HG03342 (cell line): ENCODE results near the gene GLIS1.

Experiments used
- ATAC-seq: cut with Tn5 transposase; IDR thresholded peaks from one replicate; pipeline ENCODE4 v1.9.1; 2021; ENCODE audit warnings: mild to moderate bottlenecking, moderate library complexity; ENCODE audit not compliant: unreplicated experiment

GLIS1 gene

GRCh38 chr1:53620061-53620855 lies 118.7 kb downstream of the GLIS1 start:
- no peak for ATAC-seq

GRCh38 chr1:53619367-53620060 lies 119.5 kb downstream of the GLIS1 start:
- ATAC-seq, result no peak

- no peak for ATAC-seq
Measured at GRCh38 chr1:53618500-53619366, 120.2 kb downstream of the GLIS1 start.

DNA sequence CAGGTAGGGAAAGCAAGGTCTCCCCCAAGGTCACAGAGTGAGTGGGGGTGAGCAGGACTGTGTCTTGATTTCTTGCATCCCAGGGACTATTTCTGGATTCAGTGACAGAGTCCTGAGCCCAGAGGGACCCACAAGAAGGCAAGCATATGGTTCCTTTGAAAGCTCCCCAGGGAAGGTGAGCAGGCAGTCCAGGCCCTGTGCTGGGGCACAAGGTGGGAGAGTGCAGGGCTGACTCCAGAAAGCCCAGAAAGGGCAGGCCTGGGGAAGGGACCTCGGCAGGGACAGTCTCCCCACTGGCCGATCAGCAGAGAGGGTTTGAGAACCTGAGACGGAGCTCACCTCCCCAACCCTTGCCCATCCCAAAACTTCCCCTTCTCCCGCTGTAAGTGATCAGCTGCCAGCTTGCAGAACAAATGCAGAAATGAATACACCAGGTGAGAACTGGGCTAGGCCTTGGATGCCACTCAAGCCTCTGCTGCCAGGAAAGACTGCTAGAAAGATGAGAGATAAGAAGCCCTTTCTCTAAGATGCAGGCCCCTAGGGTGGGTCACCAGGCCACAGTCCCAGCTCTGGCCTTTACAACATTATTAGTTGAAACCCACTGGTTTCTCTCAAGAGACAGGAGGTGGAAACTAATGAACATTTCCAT lies 121.0 kb downstream of the GLIS1 start:
- ATAC-seq, result no peak

DNA sequence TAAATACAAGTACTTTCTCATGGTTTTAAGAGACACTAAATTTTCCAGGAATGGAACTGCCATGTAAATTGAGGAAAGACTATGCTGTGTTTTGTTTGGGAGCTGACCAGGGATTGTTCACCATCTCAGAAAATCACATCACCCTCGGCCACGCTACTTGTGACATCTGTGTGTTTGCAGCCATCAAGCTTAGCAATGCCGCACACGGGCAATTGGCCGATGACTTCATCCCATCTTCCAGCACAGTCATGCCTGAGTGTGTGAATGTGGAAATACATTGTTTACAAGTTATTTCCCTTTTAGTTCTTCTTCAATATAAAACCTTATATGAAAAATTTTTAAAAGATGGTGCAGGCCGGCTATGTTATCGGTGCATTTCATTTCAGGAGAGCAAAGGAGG lies 121.6 kb downstream of the GLIS1 start:
- ATAC-seq, result no peak

GRCh38 chr1:53616927-53617326 lies 122.0 kb downstream of the GLIS1 start:
- ATAC-seq, result no peak

GRCh38 chr1:53616511-53616910 lies 122.5 kb downstream of the GLIS1 start:
- ATAC-seq, result no peak

GRCh38 chr1:53615101-53615500 lies 123.9 kb downstream of the GLIS1 start:
- no peak for ATAC-seq

GRCh38 chr1:53614231-53615021 lies 124.5 kb downstream of the GLIS1 start:
- ATAC-seq, result no peak

DNA sequence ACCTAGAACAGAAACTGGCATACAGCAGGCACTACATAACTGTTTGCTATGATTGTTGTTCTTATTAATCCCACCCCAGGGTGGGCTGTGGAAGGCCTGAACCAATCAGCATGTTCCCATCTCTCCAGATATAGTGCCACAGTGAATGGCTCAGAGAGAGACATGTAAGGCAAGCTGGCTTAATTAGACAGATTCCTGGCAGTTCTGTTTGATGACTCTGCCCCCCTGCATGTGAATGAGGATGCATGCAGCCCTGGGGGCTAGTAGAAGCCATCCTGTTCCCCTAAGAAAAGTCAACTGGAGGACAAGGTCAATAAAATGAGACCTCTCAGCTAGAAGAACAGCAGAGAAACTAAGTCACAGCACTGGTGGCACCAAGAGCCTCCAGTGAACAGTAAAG lies 130.3 kb downstream of the GLIS1 start:
- ATAC-seq, result no peak

GRCh38 chr1:53608071-53608470 lies 130.9 kb downstream of the GLIS1 start:
- ATAC-seq, result no peak

GRCh38 chr1:53606651-53607051 lies 132.3 kb downstream of the GLIS1 start:
- ATAC-seq, result no peak

DNA sequence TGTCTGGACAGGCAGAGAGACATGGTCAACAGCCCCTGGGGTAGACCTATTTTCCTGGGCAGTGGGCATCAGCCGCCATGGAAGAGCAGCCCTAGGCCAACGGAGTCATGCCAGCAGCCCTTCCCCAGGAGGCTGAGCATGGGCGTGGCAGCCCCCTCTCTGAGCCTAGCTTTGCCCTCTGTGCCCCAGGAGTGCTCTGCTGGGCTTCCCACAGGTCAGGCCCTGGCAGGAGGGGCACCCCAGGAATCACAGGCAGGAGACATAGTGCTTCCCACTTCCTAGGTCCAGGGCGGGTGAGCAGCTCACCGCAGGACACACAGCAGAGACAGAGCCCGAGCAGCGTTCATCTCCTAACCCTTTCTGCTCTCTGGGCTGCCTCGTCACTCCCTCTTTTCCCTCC lies 132.8 kb downstream of the GLIS1 start:
- no peak for ATAC-seq

GRCh38 chr1:53605181-53605580 lies 133.8 kb downstream of the GLIS1 start:
- ATAC-seq, result no peak

DNA sequence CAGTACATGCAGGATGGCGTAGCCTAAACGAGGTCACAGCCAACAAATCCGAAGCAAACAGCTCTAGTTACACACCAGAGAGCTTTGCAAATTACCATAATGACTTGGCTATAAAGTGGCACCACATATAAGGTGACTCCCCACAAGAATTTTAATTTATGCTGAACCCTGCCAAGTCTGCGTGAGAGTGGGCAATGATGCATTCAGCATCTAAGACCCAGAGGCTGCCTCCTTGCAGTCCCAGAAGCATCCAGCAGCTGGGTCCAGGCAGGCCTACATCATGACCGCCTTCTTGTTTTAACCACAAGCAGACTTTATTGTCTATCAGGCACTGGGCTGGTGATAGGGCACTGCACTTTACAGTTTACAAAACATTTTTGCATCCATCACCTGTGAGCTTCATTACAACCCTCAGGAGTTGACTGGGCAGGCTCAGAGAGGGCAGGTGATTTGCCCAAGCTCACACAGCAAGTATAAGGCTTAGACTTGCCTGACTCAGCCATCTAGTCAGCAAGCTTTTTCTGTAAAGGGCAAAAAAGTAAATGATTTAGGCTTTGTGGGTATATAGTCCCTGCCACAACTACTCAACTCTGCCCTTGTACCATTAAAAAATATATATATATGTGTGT lies 134.6 kb downstream of the GLIS1 start:
- no peak for ATAC-seq

- no peak for ATAC-seq
Measured at GRCh38 chr1:53603431-53603830, 135.5 kb downstream of the GLIS1 start.

- no peak for ATAC-seq
Measured at GRCh38 chr1:53601867-53602775, 136.8 kb downstream of the GLIS1 start.

DNA sequence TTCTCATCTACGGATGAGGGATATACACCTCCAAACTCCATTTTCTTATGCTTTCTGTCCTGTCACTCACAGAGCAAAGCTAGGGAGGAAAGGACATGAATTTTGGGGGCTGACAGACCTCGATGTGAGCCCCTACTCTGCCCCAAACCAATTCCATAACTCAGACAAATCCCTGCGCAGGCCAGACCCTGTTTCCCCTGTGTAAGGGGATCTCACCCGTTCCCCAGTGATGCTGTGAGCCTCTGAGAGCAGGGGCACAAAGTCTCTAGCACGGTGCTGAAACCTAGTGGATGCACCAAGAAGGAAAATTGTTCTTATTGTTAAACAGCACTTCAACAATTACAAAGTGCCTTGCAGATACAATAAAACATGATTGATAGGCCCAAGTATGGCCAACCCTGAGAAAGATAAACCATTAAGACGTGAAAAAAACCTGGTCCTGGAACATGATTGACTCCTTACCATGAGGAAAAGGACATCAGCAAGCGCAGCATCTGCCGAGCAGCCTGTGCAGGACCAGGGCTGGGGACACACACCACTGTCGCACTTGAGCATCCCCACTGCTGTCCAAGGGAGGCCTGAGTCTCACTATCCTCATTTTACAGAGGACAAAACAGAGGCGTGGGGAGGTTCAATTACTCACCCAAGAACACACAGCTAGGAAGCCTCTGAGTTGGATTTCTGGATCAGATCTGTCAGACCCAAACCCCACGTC lies 137.8 kb downstream of the GLIS1 start:
- ATAC-seq, result no peak
